Trophoblast cell (in vitro differentiated cells and primary cell): ENCODE data around the gene ETNPPL.

Experiments used
- DNase-seq, 2 donors: peaks; one replicate each; pipeline ENCODE4 v3.0.0-alpha.2; 2016
- H2AFZ ChIP-seq: 2 replicates; pipeline ENCODE4 v1.6.1; 2013; ENCODE audit warnings: low read length, moderate library complexity, mild to moderate bottlenecking; ENCODE audit not compliant: insufficient read depth, poor library complexity
- H2AK5ac ChIP-seq: 2 replicates; pipeline ENCODE4 v1.6.1; 2013; ENCODE audit warnings: mild to moderate bottlenecking, low read length
- H2BK120ac ChIP-seq: 2 replicates; pipeline ENCODE4 v1.6.1; 2013; ENCODE audit warnings: low read length, mild to moderate bottlenecking, moderate library complexity; ENCODE audit not compliant: insufficient read depth, poor library complexity
- H2BK12ac ChIP-seq: 2 replicates; pipeline ENCODE4 v1.6.1; 2013; ENCODE audit warnings: mild to moderate bottlenecking, low read length, moderate library complexity
- H2BK5ac ChIP-seq: 2 replicates; pipeline ENCODE4 v1.6.1; 2013; ENCODE audit warnings: low read length, low read depth, moderate library complexity, mild to moderate bottlenecking; ENCODE audit not compliant: poor library complexity
- H3K14ac ChIP-seq: 2 replicates; pipeline ENCODE4 v1.6.1; 2013; ENCODE audit warnings: mild to moderate bottlenecking, low read length
- H3K18ac ChIP-seq: 2 replicates; pipeline ENCODE4 v1.6.1; 2013; ENCODE audit warnings: mild to moderate bottlenecking, low read length
- H3K23ac ChIP-seq: 2 replicates; pipeline ENCODE4 v1.6.1; 2013; ENCODE audit warnings: low read length
- H3K27ac ChIP-seq: 2 replicates; pipeline ENCODE4 v1.5.1; 2013; ENCODE audit warnings: low read depth, mild to moderate bottlenecking, inconsistent platforms, low read length, moderate library complexity
- H3K27me3 ChIP-seq: 2 replicates; pipeline ENCODE4 v1.6.1; 2013; ENCODE audit warnings: inconsistent platforms, mild to moderate bottlenecking, low read length, moderate library complexity; ENCODE audit not compliant: insufficient read depth
- H3K36me3 ChIP-seq, 2 experiments: 1 replicate in 1 of 2; 2 replicates in 1 of 2; pipeline ENCODE4 v1.6.1; 2013; ENCODE audit warnings: low read length in 2 of 2, mild to moderate bottlenecking in 2 of 2, moderate library complexity in 1 of 2; ENCODE audit not compliant: insufficient read depth in 2 of 2, control insufficient read depth in 1 of 2
- H3K4ac ChIP-seq: 2 replicates; pipeline ENCODE4 v1.6.1; 2013; ENCODE audit warnings: low read depth, mild to moderate bottlenecking, low read length, moderate library complexity
- H3K4me1 ChIP-seq, 2 experiments: 1 replicate in 1 of 2; 2 replicates in 1 of 2; pipeline ENCODE4 v1.6.1; 2013; ENCODE audit warnings: low read length in 2 of 2, mild to moderate bottlenecking in 2 of 2, moderate library complexity in 1 of 2; ENCODE audit not compliant: insufficient read depth in 2 of 2, control insufficient read depth in 1 of 2
- H3K4me2 ChIP-seq: 2 replicates; pipeline ENCODE4 v1.6.1; 2013; ENCODE audit warnings: inconsistent platforms, mild to moderate bottlenecking, low read length, moderate library complexity
- H3K4me3 ChIP-seq: 2 replicates; pipeline ENCODE4 v1.5.1; 2013; ENCODE audit warnings: mild to moderate bottlenecking, low read depth, low read length, inconsistent platforms
- H3K79me1 ChIP-seq: one replicate; pipeline ENCODE4 v1.6.1; 2013; ENCODE audit warnings: low read length
- H3K79me2 ChIP-seq: 2 replicates; pipeline ENCODE4 v1.6.1; 2013; ENCODE audit warnings: low read length, mild to moderate bottlenecking; ENCODE audit not compliant: control insufficient read depth, insufficient read depth, poor library complexity
- H3K9ac ChIP-seq: 2 replicates; pipeline ENCODE4 v1.6.1; 2013; ENCODE audit warnings: mild to moderate bottlenecking, low read length
- H3K9me3 ChIP-seq: 2 replicates; pipeline ENCODE4 v1.6.1; 2013; ENCODE audit warnings: low read depth, mild to moderate bottlenecking, control low read depth, inconsistent platforms, low read length; ENCODE audit not compliant: insufficient read depth
- H4K12ac ChIP-seq: 2 replicates; pipeline ENCODE4 v1.6.1; 2013; ENCODE audit warnings: low read depth, mild to moderate bottlenecking, low read length, moderate library complexity
- H4K8ac ChIP-seq: 2 replicates; pipeline ENCODE4 v1.6.1; 2013; ENCODE audit warnings: low read depth, mild to moderate bottlenecking, low read length, moderate library complexity
- H4K91ac ChIP-seq: one replicate; pipeline ENCODE4 v1.6.1; 2013; ENCODE audit warnings: low read depth, mild to moderate bottlenecking, low read length, moderate library complexity
- WGBS: extraction: QIAGEN DNeasy Blood & Tissue Kit; methylation state at CpG from one replicate; pipeline ENCODE4 v1.1.7; 2013; ENCODE audit warnings: missing lambda C conversion rate; ENCODE audit not compliant: insufficient read length, insufficient coverage; ENCODE audit errors: extremely low coverage; 5-methylcytosine and 5-hydroxymethylcytosine counted together

ETNPPL gene

DNA sequence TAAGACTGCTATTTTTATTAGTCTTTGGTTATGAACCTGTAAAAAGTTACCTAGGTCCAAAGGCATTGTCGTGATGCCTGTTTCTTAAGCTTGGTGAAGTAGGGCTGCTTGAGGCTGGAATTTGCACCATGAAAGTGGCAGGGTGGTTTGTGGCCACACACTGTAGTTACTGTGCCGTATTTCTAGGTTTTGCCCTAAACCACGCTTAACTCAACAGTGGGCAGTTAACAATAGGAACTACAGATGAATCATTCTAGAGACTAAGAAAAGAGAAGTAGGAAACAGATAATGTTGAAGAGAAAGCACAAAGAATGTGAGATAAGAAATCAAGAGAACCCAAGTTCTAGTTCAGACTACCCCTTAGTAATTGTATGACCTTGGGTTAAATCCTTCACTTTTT lies 11.5 kb downstream of the ETNPPL start:
- H3K9ac ChIP-seq = no peak overlapping the region
- no peak overlapping the region for H2AK5ac ChIP-seq
- H4K91ac ChIP-seq = no peak overlapping the region
- H3K14ac ChIP-seq = no peak overlapping the region
- H2BK120ac ChIP-seq = no peak overlapping the region
- H2BK12ac ChIP-seq = no peak overlapping the region
- no peaks in the 10 kb centered on the region for H3K4me1 ChIP-seq
- no peak overlapping the region for H3K23ac ChIP-seq
- no peak overlapping the region for H2BK5ac ChIP-seq
- no peak overlapping the region for H3K18ac ChIP-seq
- H3K79me2 ChIP-seq = no peaks in the 10 kb centered on the region
- no peak overlapping the region for H3K4me2 ChIP-seq
- no peak overlapping the region for H4K12ac ChIP-seq
- no peak overlapping the region for H4K8ac ChIP-seq
- H3K4ac ChIP-seq = no peak overlapping the region
- H3K4me3 ChIP-seq = no peak overlapping the region
- DNase-seq = no peak
- no peaks in the 10 kb centered on the region for H3K27me3 ChIP-seq
- H3K36me3 ChIP-seq = no peaks in the 10 kb centered on the region
- H2AFZ ChIP-seq = no peak overlapping the region
- H3K9me3 ChIP-seq = no peaks in the 10 kb centered on the region
- no CpG with 5 or more reads among the region's 3 CpGs for WGBS
- H3K79me1 ChIP-seq = no peaks in the 10 kb centered on the region
- no peak overlapping the region for H3K27ac ChIP-seq

GRCh38 chr4:108749119-108749518 lies 13.7 kb downstream of the ETNPPL start:
- no peak overlapping the region for H2AK5ac ChIP-seq
- H3K36me3 ChIP-seq = no peaks in the 10 kb centered on the region
- H2BK12ac ChIP-seq = no peak overlapping the region
- WGBS = no CpG with 5 or more reads among the region's 8 CpGs
- no peak overlapping the region for H3K18ac ChIP-seq
- no peak overlapping the region for H4K12ac ChIP-seq
- no peaks in the 10 kb centered on the region for H3K79me1 ChIP-seq
- H2AFZ ChIP-seq = no peak overlapping the region
- no peak overlapping the region for H4K8ac ChIP-seq
- H3K4ac ChIP-seq = no peak overlapping the region
- no peak overlapping the region for H2BK5ac ChIP-seq
- H3K9ac ChIP-seq = no peak overlapping the region
- no peak overlapping the region for H3K27ac ChIP-seq
- no peak overlapping the region for H3K14ac ChIP-seq
- no peak for DNase-seq
- H3K4me3 ChIP-seq = no peak overlapping the region
- H3K23ac ChIP-seq = no peak overlapping the region
- H2BK120ac ChIP-seq = no peak overlapping the region
- no peaks in the 10 kb centered on the region for H3K9me3 ChIP-seq
- H4K91ac ChIP-seq = no peak overlapping the region
- H3K27me3 ChIP-seq = no peaks in the 10 kb centered on the region
- H3K4me1 ChIP-seq = no peaks in the 10 kb centered on the region
- H3K4me2 ChIP-seq = no peak overlapping the region
- no peaks in the 10 kb centered on the region for H3K79me2 ChIP-seq

DNA sequence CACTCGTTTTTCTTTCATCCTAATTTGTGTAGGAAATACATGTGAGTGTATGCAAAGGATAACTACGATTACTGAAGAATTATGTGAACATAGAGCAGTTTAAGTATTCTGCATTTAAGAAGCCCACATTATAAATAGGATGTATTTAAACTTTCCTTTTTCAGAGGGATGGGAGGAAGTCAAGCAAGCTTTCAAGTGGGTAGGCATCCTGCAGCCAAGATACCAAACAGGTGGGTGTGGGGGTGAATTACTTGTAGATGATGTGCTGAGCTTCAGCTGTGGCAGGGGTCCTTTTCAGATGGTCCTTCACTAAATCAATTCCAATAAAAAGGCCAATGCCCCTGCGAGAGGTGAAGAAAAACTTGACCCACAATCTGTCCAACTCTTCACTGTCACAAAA lies 16.3 kb downstream of the ETNPPL start:
- no peaks in the 10 kb centered on the region for H3K79me2 ChIP-seq
- no peak overlapping the region for H2BK12ac ChIP-seq
- no peak overlapping the region for H3K18ac ChIP-seq
- H3K27ac ChIP-seq = no peak overlapping the region
- no peak overlapping the region for H2BK120ac ChIP-seq
- H3K4me3 ChIP-seq = no peak overlapping the region
- H2AFZ ChIP-seq = no peak overlapping the region
- no peaks in the 10 kb centered on the region for H3K36me3 ChIP-seq
- H3K4me2 ChIP-seq = no peak overlapping the region
- no peak overlapping the region for H3K4ac ChIP-seq
- no peak overlapping the region for H2AK5ac ChIP-seq
- whole genome bisulfite sequencing = no CpG with 5 or more reads among the region's 3 CpGs
- no peak overlapping the region for H2BK5ac ChIP-seq
- H3K9ac ChIP-seq = no peak overlapping the region
- DNase-seq = no peak
- no peaks in the 10 kb centered on the region for H3K4me1 ChIP-seq
- H3K79me1 ChIP-seq = no peaks in the 10 kb centered on the region
- no peak overlapping the region for H4K8ac ChIP-seq
- no peaks in the 10 kb centered on the region for H3K27me3 ChIP-seq
- no peak overlapping the region for H4K12ac ChIP-seq
- H3K23ac ChIP-seq = no peak overlapping the region
- H3K14ac ChIP-seq = no peak overlapping the region
- H3K9me3 ChIP-seq = no peaks in the 10 kb centered on the region
- H4K91ac ChIP-seq = no peak overlapping the region

GRCh38 chr4:108744307-108744706 lies 18.5 kb downstream of the ETNPPL start:
- Histone ChIP-seq H3K36me3 (no peaks in the 10 kb centered on the region), H2BK5ac (no peak overlapping the region), H3K9me3 (no peaks in the 10 kb centered on the region), H3K9ac (no peak overlapping the region), H3K4ac (no peak overlapping the region), H3K23ac (no peak overlapping the region), H2AK5ac (no peak overlapping the region), H3K4me3 (no peak overlapping the region), H3K79me1 (no peaks in the 10 kb centered on the region), H4K8ac (no peak overlapping the region), H3K14ac (no peak overlapping the region), H4K91ac (no peak overlapping the region), H4K12ac (no peak overlapping the region), H3K79me2 (no peaks in the 10 kb centered on the region), H2AFZ (no peak overlapping the region), H3K27ac (no peak overlapping the region), H2BK12ac (no peak overlapping the region), H3K4me2 (no peak overlapping the region), H3K27me3 (no peaks in the 10 kb centered on the region), H2BK120ac (no peak overlapping the region), H3K4me1 (no peaks in the 10 kb centered on the region), H3K18ac (no peak overlapping the region)
- no peak for DNase-seq
